ENCODE results near the gene ANKRD39. TPM values are rescaled to one million over a fixed set of nuclear protein-coding genes. Genes with fewer than 3 reads are reported as not detected.

Gene ANKRD39
- total and polyA plus RNA-seq, 2 of the 8 experiments (the other 6 are each of a cell fraction or from before 2014, with no cell fraction given), result 18.5 to 21.3 TPM

DNA sequence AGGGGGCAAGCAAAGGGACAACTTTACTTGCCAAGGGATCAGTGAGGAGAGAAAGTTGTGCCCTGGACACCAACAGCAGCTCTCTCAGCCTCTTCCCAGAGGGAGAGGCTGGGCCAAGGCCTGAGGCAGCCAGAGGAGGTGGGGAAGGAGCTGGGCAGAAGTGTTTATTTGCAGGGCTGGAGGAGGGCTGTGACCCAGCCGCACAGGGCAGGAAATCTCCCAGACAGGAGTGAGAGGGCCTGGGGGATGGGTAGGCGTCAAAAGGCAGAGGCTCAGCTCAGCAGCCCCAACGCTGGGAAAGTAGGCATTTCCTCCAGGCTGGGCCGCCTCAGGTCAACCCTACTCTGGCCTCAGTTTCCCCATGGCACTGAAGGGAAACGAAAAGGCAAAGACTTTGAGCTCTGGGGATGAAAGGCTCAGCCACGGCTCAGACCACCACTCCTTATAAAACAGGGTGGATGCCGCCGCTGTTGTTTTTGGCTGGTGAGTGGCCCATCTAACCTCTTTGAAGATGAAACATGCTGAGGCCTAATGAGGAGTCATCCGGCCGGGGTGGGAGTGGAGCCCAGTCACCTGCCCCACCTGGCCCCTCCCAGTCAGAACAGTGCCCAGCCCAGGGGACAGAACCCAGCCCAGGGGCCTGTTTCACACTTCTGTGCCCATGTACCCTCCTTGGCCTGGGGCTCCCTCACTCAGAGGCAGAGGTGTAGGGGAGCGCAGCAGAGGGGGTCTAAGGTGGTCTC lies 33.9 kb upstream of the ANKRD39 start:
- no peaks in the 10 kb centered on the region for H3K9me3 ChIP-seq (ENCODE audit: insufficient read depth in 2 of 2, low read depth in 1 of 2, low read length in 1 of 2)
- peak overlapping the region; percentile 60 for H3K18ac ChIP-seq (ENCODE audit: extremely low read depth, low read length)
- no peak overlapping the region for H3K27ac ChIP-seq (ENCODE audit: low read depth, low read length)
- no peak overlapping the region for H2AFZ ChIP-seq (ENCODE audit: low read length)
- H3K23ac ChIP-seq (ENCODE audit: insufficient read length), result no peak overlapping the region
- H2BK15ac ChIP-seq (ENCODE audit: low read length), result no peak overlapping the region
- H2BK5ac ChIP-seq (ENCODE audit: low read depth, low read length), result no peak overlapping the region; the same call in 1 of the 2 replicates
- TF ChIP-seq, protein P1, sequence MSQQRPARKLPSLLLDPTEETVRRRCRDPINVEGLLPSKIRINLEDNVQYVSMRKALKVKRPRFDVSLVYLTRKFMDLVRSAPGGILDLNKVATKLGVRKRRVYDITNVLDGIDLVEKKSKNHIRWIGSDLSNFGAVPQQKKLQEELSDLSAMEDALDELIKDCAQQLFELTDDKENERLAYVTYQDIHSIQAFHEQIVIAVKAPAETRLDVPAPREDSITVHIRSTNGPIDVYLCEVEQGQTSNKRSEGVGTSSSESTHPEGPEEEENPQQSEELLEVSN (IDR thresholded peaks at IDR 0.05), result peak; percentile 31; the same call in 1 of the 2 replicates
- TF ChIP-seq SRF (IDR thresholded peaks at IDR 0.05; ENCODE audit: low read depth, low read length), result no peak
- peak overlapping the region; percentile 33 for H3K56ac ChIP-seq (replicated peaks; ENCODE audit: insufficient read length, low read depth, low read length)
- 0 out of 2 replicates have a peak overlapping the region, but pooled peaks have one; percentile 6 for H2AK5ac ChIP-seq (ENCODE audit: low read depth, low read length)
- H2BK20ac ChIP-seq (ENCODE audit: low read length), result no peak overlapping the region
- peaks cover 0 to 21% (median 12%) of the 10 kb centered on the region in 4 experiments; a peak in 4 of 7 replicates for H3K4me1 ChIP-seq (replicated peaks in 1 of 4; ENCODE audit: control insufficient read depth in 3 of 4, insufficient read depth in 4 of 4, low read length in 3 of 4)
- ChIA-PET CTCF (ENCODE audit: partially characterized antibody) (interaction anchor here (0.5 to 4.8 kb wide), 9 partner anchors 10 to 60 kb away, joined by 3 to 22 read pairs (median 6); partner anchors contain the start of gene ANKRD39), POLR2A (ENCODE audit: partially characterized antibody) (interaction anchor here (1.3 to 2.3 kb wide), 3 partner anchors 9 to 23 kb away, joined by 3 to 8 read pairs (median 8); no protein-coding TSS in a partner anchor)
- no peak overlapping the region for H4K5ac ChIP-seq (ENCODE audit: insufficient read length, low read depth, low read length)
- no peak overlapping the region for H3K4me2 ChIP-seq (ENCODE audit: insufficient read depth in 1 of 2, low read depth in 2 of 2, low read length in 2 of 2)
- no peaks in the 10 kb centered on the region; a peak in 1 of 7 replicates for H3K27me3 ChIP-seq (replicated peaks in 1 of 4; ENCODE audit: control insufficient read depth in 3 of 4, extremely low read depth in 1 of 4, insufficient read depth in 3 of 4, low read length in 3 of 4)
- H3K9ac ChIP-seq (replicated peaks in 1 of 4; ENCODE audit: extremely low read depth in 1 of 4, low read depth in 3 of 4, low read length in 3 of 4), result no peak overlapping the region
- H4K20me1 ChIP-seq (replicated peaks in 1 of 2; ENCODE audit: control insufficient read depth in 1 of 2, insufficient read depth in 2 of 2, low read length in 2 of 2), result no peaks in the 10 kb centered on the region
- no peaks in the 10 kb centered on the region for H3K79me1 ChIP-seq (ENCODE audit: low read depth, low read length)
- H3K36me3 ChIP-seq (ENCODE audit: control insufficient read depth in 2 of 4, insufficient read depth in 4 of 4, low read length in 3 of 4), result no peaks in the 10 kb centered on the region
- H3K79me2 ChIP-seq (ENCODE audit: control insufficient read depth in 1 of 2, insufficient read depth in 2 of 2, low read length in 2 of 2), result no peaks in the 10 kb centered on the region
- peaks cover 4% of the 10 kb centered on the region; the same call in 1 of the 2 replicates for H3K23me2 ChIP-seq (ENCODE audit: low read depth, low read length)
- no peak overlapping the region for H3K4me3 ChIP-seq (ENCODE audit: extremely low read depth in 1 of 4, insufficient read depth in 2 of 4, low read depth in 3 of 4, low read length in 4 of 4)
- WGBS, 2 experiments (ENCODE audit: extremely low coverage in 1 of 2, insufficient coverage in 1 of 2, insufficient read length in 1 of 2, insufficient replicate concordance in 2 of 2, low coverage in 1 of 2, low lambda C conversion rate in 2 of 2, missing lambda C conversion rate in 1 of 2), result 89% methylated on average over 11 of the region's 11 CpGs; no CpG with 5 or more reads in 1 of the 2 experiments
- H3K4ac ChIP-seq (replicated peaks; ENCODE audit: insufficient read length, low read depth, low read length), result peak overlapping the region; percentile 25
- FAIRE-seq (no peak), DNase-seq (ENCODE audit: low read depth in 1 of 2, low spot score in 2 of 2) (no peak)
- H2BK120ac ChIP-seq (replicated peaks; ENCODE audit: low read depth, low read length), result peak overlapping the region; percentile 18
- peak overlapping the region; percentile 61 for H4K91ac ChIP-seq (replicated peaks; ENCODE audit: insufficient read length, low read length)
- H3K14ac ChIP-seq (ENCODE audit: insufficient read length), result no peak overlapping the region
- peak overlapping the region; percentile 92; the same call in 1 of the 2 replicates for H2BK12ac ChIP-seq (ENCODE audit: low read depth, low read length)
- peak overlapping the region; percentile 35; the same call in 1 of the 2 replicates for H4K8ac ChIP-seq (ENCODE audit: extremely low read depth, insufficient read depth, low read length)

Data from H1 (cell line).